ENCODE measurements around the gene TRIM59.
"Not testable (repeated sequence)": the region's sequence is repeated elsewhere in the genome, so short reads cannot be mapped to it uniquely, and the experiment has no call there.

The TRIM59 gene

GRCh38 chr3:160459450-160459970, 9.9 kb upstream of the TRIM59 start:
- H3K4me1 ChIP-seq (ENCODE audit: control insufficient read depth, insufficient read depth, low read length, poor library complexity, severe bottlenecking) = no peaks in the 10 kb centered on the region
- no peak for DNase-seq
- H3K27me3 ChIP-seq (replicated peaks; ENCODE audit: control insufficient read depth, insufficient read depth, low read length, poor library complexity, severe bottlenecking) = no peaks in the 10 kb centered on the region

GRCh38 chr3:160458151-160458550, 8.6 kb upstream of the TRIM59 start:
- Histone ChIP-seq H3K27me3 (replicated peaks; ENCODE audit: control insufficient read depth, insufficient read depth, low read length, poor library complexity, severe bottlenecking) (no peaks in the 10 kb centered on the region), H3K9me3 (ENCODE audit: control insufficient read depth, low read length) (no peaks in the 10 kb centered on the region), H3K4me3 (ENCODE audit: insufficient read depth, low read depth, low read length, poor library complexity, severe bottlenecking) (no peak overlapping the region), H3K27ac (ENCODE audit: insufficient read depth, low read length, poor library complexity, severe bottlenecking) (no peak overlapping the region), H3K4me1 (ENCODE audit: control insufficient read depth, insufficient read depth, low read length, poor library complexity, severe bottlenecking) (no peaks in the 10 kb centered on the region), H3K36me3 (ENCODE audit: control insufficient read depth, insufficient read depth, low read length) (no peaks in the 10 kb centered on the region)
- no peak for DNase-seq

More at GRCh38 chr3:160459450-160459970, 9.9 kb upstream of the TRIM59 start:
- Histone ChIP-seq H3K36me3 (ENCODE audit: control insufficient read depth, insufficient read depth, low read length) (no peaks in the 10 kb centered on the region), H3K9me3 (ENCODE audit: control insufficient read depth, low read length) (no peaks in the 10 kb centered on the region), H3K27ac (ENCODE audit: insufficient read depth, low read length, poor library complexity, severe bottlenecking) (no peak overlapping the region), H3K4me3 (ENCODE audit: insufficient read depth, low read depth, low read length, poor library complexity, severe bottlenecking) (no peak overlapping the region)

- Histone ChIP-seq H3K4me3 (ENCODE audit: insufficient read depth, low read depth, low read length, poor library complexity, severe bottlenecking) (no peak overlapping the region), H3K36me3 (ENCODE audit: control insufficient read depth, insufficient read depth, low read length) (no peaks in the 10 kb centered on the region), H3K27me3 (replicated peaks; ENCODE audit: control insufficient read depth, insufficient read depth, low read length, poor library complexity, severe bottlenecking) (no peaks in the 10 kb centered on the region), H3K9me3 (ENCODE audit: control insufficient read depth, low read length) (no peaks in the 10 kb centered on the region), H3K4me1 (ENCODE audit: control insufficient read depth, insufficient read depth, low read length, poor library complexity, severe bottlenecking) (no peaks in the 10 kb centered on the region), H3K27ac (ENCODE audit: insufficient read depth, low read length, poor library complexity, severe bottlenecking) (no peak overlapping the region)
- DNase-seq = no peak
Measured at GRCh38 chr3:160455846-160456245, 6.3 kb upstream of the TRIM59 start.

- H3K36me3 ChIP-seq (ENCODE audit: control insufficient read depth, insufficient read depth, low read length) = no peaks in the 10 kb centered on the region
- no peak overlapping the region for H3K4me3 ChIP-seq (ENCODE audit: insufficient read depth, low read depth, low read length, poor library complexity, severe bottlenecking)
- no peak for DNase-seq
- no peaks in the 10 kb centered on the region for H3K9me3 ChIP-seq (ENCODE audit: control insufficient read depth, low read length)
- H3K4me1 ChIP-seq (ENCODE audit: control insufficient read depth, insufficient read depth, low read length, poor library complexity, severe bottlenecking) = peaks cover 2% of the 10 kb centered on the region
- H3K27me3 ChIP-seq (replicated peaks; ENCODE audit: control insufficient read depth, insufficient read depth, low read length, poor library complexity, severe bottlenecking) = no peaks in the 10 kb centered on the region
- no peak overlapping the region for H3K27ac ChIP-seq (ENCODE audit: insufficient read depth, low read length, poor library complexity, severe bottlenecking)
Measured at GRCh38 chr3:160454995-160455394, 5.4 kb upstream of the TRIM59 start.

GRCh38 chr3:160452251-160452650, 2.7 kb upstream of the TRIM59 start:
- not testable (repeated sequence) for H3K4me3 ChIP-seq (ENCODE audit: insufficient read depth, low read depth, low read length, poor library complexity, severe bottlenecking); H3K4me1 ChIP-seq (ENCODE audit: control insufficient read depth, insufficient read depth, low read length, poor library complexity, severe bottlenecking); H3K27me3 ChIP-seq (replicated peaks; ENCODE audit: control insufficient read depth, insufficient read depth, low read length, poor library complexity, severe bottlenecking); H3K9me3 ChIP-seq (ENCODE audit: control insufficient read depth, low read length); H3K36me3 ChIP-seq (ENCODE audit: control insufficient read depth, insufficient read depth, low read length); DNase-seq; H3K27ac ChIP-seq (ENCODE audit: insufficient read depth, low read length, poor library complexity, severe bottlenecking)

GRCh38 chr3:160451602-160452001, 2.0 kb upstream of the TRIM59 start:
- Histone ChIP-seq H3K27me3 (replicated peaks; ENCODE audit: control insufficient read depth, insufficient read depth, low read length, poor library complexity, severe bottlenecking) (no peaks in the 10 kb centered on the region), H3K4me3 (ENCODE audit: insufficient read depth, low read depth, low read length, poor library complexity, severe bottlenecking) (no peak overlapping the region), H3K4me1 (ENCODE audit: control insufficient read depth, insufficient read depth, low read length, poor library complexity, severe bottlenecking) (peaks cover 9% of the 10 kb centered on the region), H3K27ac (ENCODE audit: insufficient read depth, low read length, poor library complexity, severe bottlenecking) (no peak overlapping the region), H3K9me3 (ENCODE audit: control insufficient read depth, low read length) (no peaks in the 10 kb centered on the region), H3K36me3 (ENCODE audit: control insufficient read depth, insufficient read depth, low read length) (no peaks in the 10 kb centered on the region)
- no peak for DNase-seq

GRCh38 chr3:160450846-160451245, 1.3 kb upstream of the TRIM59 start:
- H3K27ac ChIP-seq (ENCODE audit: insufficient read depth, low read length, poor library complexity, severe bottlenecking) = no peak overlapping the region
- no peak overlapping the region for H3K4me3 ChIP-seq (ENCODE audit: insufficient read depth, low read depth, low read length, poor library complexity, severe bottlenecking)
- H3K9me3 ChIP-seq (ENCODE audit: control insufficient read depth, low read length) = no peaks in the 10 kb centered on the region
- H3K36me3 ChIP-seq (ENCODE audit: control insufficient read depth, insufficient read depth, low read length) = no peaks in the 10 kb centered on the region
- DNase-seq = no peak
- peaks cover 9% of the 10 kb centered on the region for H3K4me1 ChIP-seq (ENCODE audit: control insufficient read depth, insufficient read depth, low read length, poor library complexity, severe bottlenecking)
- H3K27me3 ChIP-seq (replicated peaks; ENCODE audit: control insufficient read depth, insufficient read depth, low read length, poor library complexity, severe bottlenecking) = no peaks in the 10 kb centered on the region

GRCh38 chr3:160448845-160449635, 546 bp downstream of the TRIM59 start:
- Histone ChIP-seq H3K27me3 (replicated peaks; ENCODE audit: control insufficient read depth, insufficient read depth, low read length, poor library complexity, severe bottlenecking) (no peaks in the 10 kb centered on the region), H3K27ac (ENCODE audit: insufficient read depth, low read length, poor library complexity, severe bottlenecking) (peak overlapping the region; percentile 76), H3K4me3 (ENCODE audit: insufficient read depth, low read depth, low read length, poor library complexity, severe bottlenecking) (peak overlapping the region; percentile 79), H3K36me3 (ENCODE audit: control insufficient read depth, insufficient read depth, low read length) (no peaks in the 10 kb centered on the region), H3K9me3 (ENCODE audit: control insufficient read depth, low read length) (no peaks in the 10 kb centered on the region), H3K4me1 (ENCODE audit: control insufficient read depth, insufficient read depth, low read length, poor library complexity, severe bottlenecking) (peaks cover 9% of the 10 kb centered on the region)
- DNase-seq = no peak

- Histone ChIP-seq H3K9me3 (ENCODE audit: control insufficient read depth, low read length) (no peaks in the 10 kb centered on the region), H3K4me3 (ENCODE audit: insufficient read depth, low read depth, low read length, poor library complexity, severe bottlenecking) (no peak overlapping the region), H3K27me3 (replicated peaks; ENCODE audit: control insufficient read depth, insufficient read depth, low read length, poor library complexity, severe bottlenecking) (no peaks in the 10 kb centered on the region), H3K36me3 (ENCODE audit: control insufficient read depth, insufficient read depth, low read length) (no peaks in the 10 kb centered on the region), H3K4me1 (ENCODE audit: control insufficient read depth, insufficient read depth, low read length, poor library complexity, severe bottlenecking) (peaks cover 9% of the 10 kb centered on the region), H3K27ac (ENCODE audit: insufficient read depth, low read length, poor library complexity, severe bottlenecking) (no peak overlapping the region)
- no peak for DNase-seq
Measured at GRCh38 chr3:160447544-160447943, 2.0 kb downstream of the TRIM59 start.

- DNase-seq = no peak
- Histone ChIP-seq H3K27ac (ENCODE audit: insufficient read depth, low read length, poor library complexity, severe bottlenecking) (no peak overlapping the region), H3K4me1 (ENCODE audit: control insufficient read depth, insufficient read depth, low read length, poor library complexity, severe bottlenecking) (peaks cover 9% of the 10 kb centered on the region)
Measured at GRCh38 chr3:160446522-160447056, 3.0 kb downstream of the TRIM59 start.

More at GRCh38 chr3:160446522-160447056, 3.0 kb downstream of the TRIM59 start:
- Histone ChIP-seq H3K27me3 (replicated peaks; ENCODE audit: control insufficient read depth, insufficient read depth, low read length, poor library complexity, severe bottlenecking) (no peaks in the 10 kb centered on the region), H3K9me3 (ENCODE audit: control insufficient read depth, low read length) (no peaks in the 10 kb centered on the region), H3K4me3 (ENCODE audit: insufficient read depth, low read depth, low read length, poor library complexity, severe bottlenecking) (no peak overlapping the region), H3K36me3 (ENCODE audit: control insufficient read depth, insufficient read depth, low read length) (no peaks in the 10 kb centered on the region)

Measured in effector memory CD4-positive, alpha-beta T cell (primary cell).